Upper lobe of right lung (tissue), 1 donor: Measurements from ENCODE around the gene TPR. TPM values are rescaled to one million over a fixed set of nuclear protein-coding genes. Genes with fewer than 3 reads are reported as not detected.
A peak's percentile ranks its signal among the peaks of the same experiment; 100 is the strongest.

Experiments
- ATAC-seq: fragments of 200-7000 bp; cut with Tn5 transposase; one replicate; pipeline ENCODE4 v1.9.1; 2020; ENCODE audit warnings: mild to moderate bottlenecking, moderate library complexity
- DNase-seq: peaks from one replicate; pipeline ENCODE4 v3.0.0-alpha.2; 2020
- H3K27ac ChIP-seq: fragments of 200-600 bp; one replicate; pipeline ENCODE4 v1.8.0; 2022
- H3K27me3 ChIP-seq: fragments of 200-600 bp; one replicate; pipeline ENCODE4 v1.8.0; 2022; ENCODE audit warnings: mild to moderate bottlenecking
- H3K36me3 ChIP-seq: fragments of 200-600 bp; one replicate; pipeline ENCODE4 v1.8.0; 2022
- H3K4me1 ChIP-seq: fragments of 200-600 bp; one replicate; pipeline ENCODE4 v1.8.0; 2022
- H3K4me3 ChIP-seq: fragments of 200-600 bp; one replicate; pipeline ENCODE4 v1.8.0; 2022; ENCODE audit warnings: mild to moderate bottlenecking
- H3K9me3 ChIP-seq: fragments of 200-600 bp; one replicate; pipeline ENCODE4 v1.8.0; 2022
- intact Hi-C: fragments of 100-400 bp; cut with DNase I; formaldehyde crosslinking; loops from one replicate; pipeline ENCODE4 v1.11.0; 2022
- total RNA-seq: library from RNA; stranded (reverse); fragmentation: NEBNext Ultra II Directional; extraction: Animal tissue kit (Norgen Biotek cat#: 25700); gene quantifications from one replicate; pipeline ENCODE4 v1.2.1, GENCODE V29; 2021
- TF ChIP-seq, protein P1 (sequence below): fragments of 200-600 bp; IDR thresholded peaks from one replicate; pipeline ENCODE4 v1.8.0; 2022; ENCODE audit warnings: antibody characterized with exemption
- donor health status: DM: no; HTN: yes; CAD: no; lungs with severe emphysema.

The TPR gene
- total RNA-seq, 1 donor from 2014 or later = 83.4 TPM

DNA sequence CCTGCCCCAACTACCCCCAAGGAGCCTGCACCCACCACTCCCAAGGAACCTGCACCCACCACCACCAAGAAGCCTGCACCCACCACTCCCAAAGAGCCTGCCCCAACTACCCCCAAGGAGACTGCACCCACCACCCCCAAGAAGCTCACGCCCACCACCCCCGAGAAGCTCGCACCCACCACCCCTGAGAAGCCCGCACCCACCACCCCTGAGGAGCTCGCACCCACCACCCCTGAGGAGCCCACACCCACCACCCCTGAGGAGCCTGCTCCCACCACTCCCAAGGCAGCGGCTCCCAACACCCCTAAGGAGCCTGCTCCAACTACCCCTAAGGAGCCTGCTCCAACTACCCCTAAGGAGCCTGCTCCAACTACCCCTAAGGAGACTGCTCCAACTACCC, 67.6 kb downstream of the TPR start:
- no peaks in the 10 kb centered on the region for H3K9me3 ChIP-seq

DNA sequence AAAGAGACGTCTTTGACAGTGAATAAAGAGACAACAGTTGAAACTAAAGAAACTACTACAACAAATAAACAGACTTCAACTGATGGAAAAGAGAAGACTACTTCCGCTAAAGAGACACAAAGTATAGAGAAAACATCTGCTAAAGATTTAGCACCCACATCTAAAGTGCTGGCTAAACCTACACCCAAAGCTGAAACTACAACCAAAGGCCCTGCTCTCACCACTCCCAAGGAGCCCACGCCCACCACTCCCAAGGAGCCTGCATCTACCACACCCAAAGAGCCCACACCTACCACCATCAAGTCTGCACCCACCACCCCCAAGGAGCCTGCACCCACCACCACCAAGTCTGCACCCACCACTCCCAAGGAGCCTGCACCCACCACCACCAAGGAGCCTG, 68.5 kb downstream of the TPR start:
- DNase-seq (no peak), ATAC-seq (no peak)
- Histone ChIP-seq H3K9me3 (no peaks in the 10 kb centered on the region), H3K36me3 (peaks cover 8% of the 10 kb centered on the region), H3K4me1 (no peaks in the 10 kb centered on the region), H3K27ac (no peak overlapping the region), H3K27me3 (no peaks in the 10 kb centered on the region), H3K4me3 (no peak overlapping the region)
- TF ChIP-seq, protein P1, sequence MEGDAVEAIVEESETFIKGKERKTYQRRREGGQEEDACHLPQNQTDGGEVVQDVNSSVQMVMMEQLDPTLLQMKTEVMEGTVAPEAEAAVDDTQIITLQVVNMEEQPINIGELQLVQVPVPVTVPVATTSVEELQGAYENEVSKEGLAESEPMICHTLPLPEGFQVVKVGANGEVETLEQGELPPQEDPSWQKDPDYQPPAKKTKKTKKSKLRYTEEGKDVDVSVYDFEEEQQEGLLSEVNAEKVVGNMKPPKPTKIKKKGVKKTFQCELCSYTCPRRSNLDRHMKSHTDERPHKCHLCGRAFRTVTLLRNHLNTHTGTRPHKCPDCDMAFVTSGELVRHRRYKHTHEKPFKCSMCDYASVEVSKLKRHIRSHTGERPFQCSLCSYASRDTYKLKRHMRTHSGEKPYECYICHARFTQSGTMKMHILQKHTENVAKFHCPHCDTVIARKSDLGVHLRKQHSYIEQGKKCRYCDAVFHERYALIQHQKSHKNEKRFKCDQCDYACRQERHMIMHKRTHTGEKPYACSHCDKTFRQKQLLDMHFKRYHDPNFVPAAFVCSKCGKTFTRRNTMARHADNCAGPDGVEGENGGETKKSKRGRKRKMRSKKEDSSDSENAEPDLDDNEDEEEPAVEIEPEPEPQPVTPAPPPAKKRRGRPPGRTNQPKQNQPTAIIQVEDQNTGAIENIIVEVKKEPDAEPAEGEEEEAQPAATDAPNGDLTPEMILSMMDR = no peak
- intact Hi-C loops = no loop called here

More for the DNA sequence above, 67.6 kb downstream of the TPR start:
- Histone ChIP-seq H3K36me3 (peaks cover 15% of the 10 kb centered on the region), H3K27ac (no peak overlapping the region), H3K4me3 (no peak overlapping the region), H3K27me3 (no peaks in the 10 kb centered on the region), H3K4me1 (no peaks in the 10 kb centered on the region)
- intact Hi-C loops = no loop called here
- peak; percentile 10 for ATAC-seq
- no peak for DNase-seq
- TF ChIP-seq, protein P1 = no peak

- intact Hi-C loops = no loop called here
- no peak for ATAC-seq
- no peaks in the 10 kb centered on the region for H3K9me3 ChIP-seq
Observed at GRCh38 chr1:186304982-186305949, 69.8 kb downstream of the TPR start.

GRCh38 chr1:186303911-186304310, 71.1 kb downstream of the TPR start:
- H3K9me3 ChIP-seq = no peaks in the 10 kb centered on the region
- DNase-seq (no peak), ATAC-seq (no peak)
- no peaks in the 10 kb centered on the region for H3K4me1 ChIP-seq
- no peaks in the 10 kb centered on the region for H3K27me3 ChIP-seq
- TF ChIP-seq, protein P1 = no peak
- intact Hi-C loops = no loop called here
- H3K27ac ChIP-seq = no peak overlapping the region
- no peak overlapping the region for H3K4me3 ChIP-seq
- no peaks in the 10 kb centered on the region for H3K36me3 ChIP-seq

More at GRCh38 chr1:186304982-186305949, 69.8 kb downstream of the TPR start:
- TF ChIP-seq, protein P1 = peak; percentile 34
- Histone ChIP-seq H3K4me1 (no peaks in the 10 kb centered on the region), H3K27ac (no peak overlapping the region), H3K4me3 (no peak overlapping the region), H3K27me3 (no peaks in the 10 kb centered on the region), H3K36me3 (no peaks in the 10 kb centered on the region)
- DNase-seq = no peak

GRCh38 chr1:186302381-186302920, 72.6 kb downstream of the TPR start:
- no peaks in the 10 kb centered on the region for H3K9me3 ChIP-seq
- no peaks in the 10 kb centered on the region for H3K36me3 ChIP-seq
- H3K27ac ChIP-seq = no peak overlapping the region
- no peaks in the 10 kb centered on the region for H3K27me3 ChIP-seq
- no peaks in the 10 kb centered on the region for H3K4me1 ChIP-seq
- ATAC-seq (no peak), DNase-seq (no peak)
- TF ChIP-seq, protein P1 = no peak
- intact Hi-C loops = no loop called here
- H3K4me3 ChIP-seq = no peak overlapping the region
